Suppressor macrophage (primary cell): ENCODE data around the gene GNB1.
"Not testable (repeated sequence)": the region's sequence is repeated elsewhere in the genome, so short reads cannot be mapped to it uniquely, and the experiment has no call there.

Experiments
- DNase-seq, 4 experiments: peaks; one replicate each; pipeline ENCODE4 v3.0.0-alpha.2; 2020 to 2022

Gene GNB1

GRCh38 chr1:1737675-1738590 is 153.0 kb downstream of the GNB1 start:
- not testable (repeated sequence) for DNase-seq
